ENCODE results near the gene RND2. TPM values are rescaled to one million over a fixed set of nuclear protein-coding genes. Genes with fewer than 3 reads are reported as not detected.
"Not testable (repeated sequence)": the region's sequence is repeated elsewhere in the genome, so short reads cannot be mapped to it uniquely, and the experiment has no call there.

Gene RND2
- polyA plus RNA-seq, 3 donors: 0.22 to 1.8 (median 0.28) TPM

- WGBS, 3 donors: 94 to 96% (median 95%) methylated on average over 13 of the region's 13 CpGs
- H3K27ac ChIP-seq (ENCODE audit: low read depth, low read length): not testable (repeated sequence)
These were observed 24.1 kb upstream of the RND2 start for GRCh38 chr17:43000894-43001293.

DNA sequence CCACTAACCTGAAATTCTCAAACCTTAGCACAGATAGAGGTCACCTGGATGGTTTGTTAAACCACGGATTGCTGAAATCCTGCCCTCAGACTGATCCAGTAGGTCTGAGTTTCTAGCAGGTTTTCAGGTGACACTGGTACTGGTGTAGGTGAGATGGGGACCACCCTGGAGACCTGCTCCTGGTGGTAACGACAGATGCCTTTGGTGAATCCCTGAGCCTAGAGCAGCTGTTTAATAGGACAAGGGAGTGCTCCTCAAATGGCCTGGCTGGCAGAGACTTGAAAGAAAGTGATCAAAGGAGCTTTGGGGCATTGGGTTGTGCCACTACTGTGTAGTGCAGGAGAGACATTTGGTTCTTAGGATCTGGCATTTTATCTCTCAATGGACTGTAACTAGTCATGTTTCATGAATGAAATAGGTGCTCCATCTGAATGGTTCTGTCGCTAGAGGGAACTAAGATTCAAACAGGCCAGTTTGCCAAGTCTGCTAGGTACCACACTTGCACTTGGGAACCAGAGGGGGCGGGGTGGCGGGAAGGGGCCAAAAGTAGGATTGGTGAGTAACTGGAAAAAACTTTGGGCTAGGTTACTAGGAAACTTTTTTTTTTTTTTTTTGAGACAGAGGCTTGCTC, 21.4 kb upstream of the RND2 start:
- no peak overlapping the region for H3K27ac ChIP-seq (ENCODE audit: low read depth, low read length)
- WGBS, 3 donors: 78 to 84% (median 81%) methylated on average over 5 of the region's 5 CpGs

DNA sequence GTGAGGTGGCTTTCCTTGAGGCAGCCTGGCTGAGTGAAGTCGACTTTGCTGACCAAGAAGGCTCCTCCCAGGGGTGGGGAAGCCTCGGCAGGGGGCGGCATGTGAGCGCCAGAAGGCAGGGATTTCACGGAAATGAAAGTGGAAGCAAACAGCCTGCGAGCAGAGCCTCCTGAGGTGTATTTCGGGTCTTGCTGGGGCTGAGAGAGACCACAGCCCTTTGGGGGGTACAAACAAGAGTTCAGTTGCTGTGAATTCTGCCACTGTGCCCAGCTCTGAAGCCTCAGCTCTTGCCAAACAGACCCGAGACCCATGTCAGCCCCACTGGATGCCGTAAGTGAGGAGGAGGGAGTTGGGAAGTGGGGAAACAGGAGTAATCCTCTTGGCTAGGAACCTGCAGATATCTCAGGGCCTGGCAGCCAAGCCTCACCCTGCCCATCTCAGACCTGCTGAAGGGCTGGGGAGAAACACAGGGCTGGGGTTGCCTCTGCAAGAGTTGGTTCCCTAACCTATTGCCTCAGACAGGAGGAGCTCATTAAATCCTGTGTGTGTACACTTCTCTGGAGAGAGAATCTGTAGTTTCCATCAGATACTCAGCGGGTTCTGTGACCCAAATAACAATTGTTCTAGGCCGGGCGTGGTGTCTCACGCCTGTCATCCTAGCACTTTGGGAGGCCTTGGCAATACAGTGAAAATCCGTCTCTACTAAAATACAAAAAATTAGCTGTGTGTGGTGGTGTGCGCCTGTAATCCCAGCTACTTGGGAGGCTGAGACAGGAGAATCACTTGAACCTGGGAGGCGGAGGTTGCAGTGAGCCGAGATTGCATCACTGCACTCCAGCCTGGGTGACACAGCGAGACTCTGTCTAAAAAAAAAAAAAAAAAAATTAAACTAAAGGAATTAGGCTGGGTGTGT, 18.1 kb upstream of the RND2 start, which contains the start of gene IFI35:
Gene IFI35, plus strand, starts transcription at position 146 of the 913 bp plus-strand sequence. Its CDS starts 164 bp downstream, at position 310.
- peak within 1 kb of the TSS; percentile 68 for H3K27ac ChIP-seq (ENCODE audit: low read depth, low read length)
- WGBS, 3 donors: 20 to 25% (median 22%) methylated on average over 18 of the region's 18 CpGs

GRCh38 chr17:43010667-43011308, 14.2 kb upstream of the RND2 start:
- no peak overlapping the region for H3K27ac ChIP-seq (ENCODE audit: low read depth, low read length)
- 78 to 84% (median 83%) methylated on average over 5 of the region's 5 CpGs for WGBS, 3 donors

DNA sequence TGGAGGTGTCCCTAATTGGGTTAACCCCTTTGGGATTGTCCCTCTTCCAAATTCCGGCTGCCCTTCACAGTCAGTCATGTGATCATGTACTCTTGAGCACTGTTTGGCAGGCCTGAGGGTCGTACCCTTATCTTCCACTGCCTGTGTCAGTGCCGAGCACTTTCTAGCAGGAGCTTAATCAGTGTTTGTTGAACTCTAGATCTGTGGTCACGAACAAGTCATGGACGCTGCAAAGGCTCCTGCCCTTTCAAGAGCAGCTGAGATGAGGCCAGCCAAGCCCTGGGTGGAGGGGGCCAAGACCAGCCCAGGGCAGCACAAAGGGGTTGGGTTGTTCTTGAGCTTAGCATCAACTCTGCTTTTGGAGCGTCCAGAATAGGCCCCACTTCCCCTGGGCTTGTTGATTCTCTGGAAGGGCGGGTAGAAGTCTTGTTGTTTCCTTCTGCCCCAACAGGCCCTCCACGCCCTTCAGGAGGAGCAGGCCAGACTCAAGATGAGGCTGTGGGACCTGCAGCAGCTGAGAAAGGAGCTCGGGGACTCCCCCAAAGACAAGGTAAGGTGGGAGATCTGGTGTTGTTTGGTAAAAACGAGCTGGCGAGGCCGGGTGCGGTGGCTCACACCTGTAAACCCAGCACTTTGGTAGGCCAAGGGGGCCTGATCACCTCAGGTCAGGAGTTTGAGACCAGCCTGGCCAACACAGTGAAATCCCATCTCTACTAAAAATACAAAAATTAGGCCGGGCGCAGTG, 13.1 kb upstream of the RND2 start:
- H3K27ac ChIP-seq (ENCODE audit: low read depth, low read length): no peak overlapping the region
- WGBS, 3 donors: 75 to 79% (median 78%) methylated on average over 15 of the region's 15 CpGs

DNA sequence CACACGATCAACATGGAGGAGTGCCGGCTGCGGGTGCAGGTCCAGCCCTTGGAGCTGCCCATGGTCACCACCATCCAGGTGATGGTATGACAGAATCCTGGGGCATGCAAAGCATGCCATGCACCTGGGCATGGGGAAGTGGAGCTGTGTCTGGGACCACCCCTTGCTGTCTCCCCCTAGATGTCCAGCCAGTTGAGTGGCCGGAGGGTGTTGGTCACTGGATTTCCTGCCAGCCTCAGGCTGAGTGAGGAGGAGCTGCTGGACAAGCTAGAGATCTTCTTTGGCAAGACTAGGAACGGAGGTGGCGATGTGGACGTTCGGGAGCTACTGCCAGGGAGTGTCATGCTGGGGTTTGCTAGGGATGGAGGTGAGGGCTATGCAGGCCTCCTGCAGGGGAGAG, 11.7 kb upstream of the RND2 start:
- H3K27ac ChIP-seq (ENCODE audit: low read depth, low read length): no peak overlapping the region
- WGBS, 3 donors: 81 to 86% (median 81%) methylated on average over 8 of the region's 8 CpGs

GRCh38 chr17:43014020-43014648, 10.9 kb upstream of the RND2 start:
- no peak overlapping the region for H3K27ac ChIP-seq (ENCODE audit: low read depth, low read length)
- 66 to 78% (median 70%) methylated on average over 12 of the region's 12 CpGs for WGBS, 3 donors

DNA sequence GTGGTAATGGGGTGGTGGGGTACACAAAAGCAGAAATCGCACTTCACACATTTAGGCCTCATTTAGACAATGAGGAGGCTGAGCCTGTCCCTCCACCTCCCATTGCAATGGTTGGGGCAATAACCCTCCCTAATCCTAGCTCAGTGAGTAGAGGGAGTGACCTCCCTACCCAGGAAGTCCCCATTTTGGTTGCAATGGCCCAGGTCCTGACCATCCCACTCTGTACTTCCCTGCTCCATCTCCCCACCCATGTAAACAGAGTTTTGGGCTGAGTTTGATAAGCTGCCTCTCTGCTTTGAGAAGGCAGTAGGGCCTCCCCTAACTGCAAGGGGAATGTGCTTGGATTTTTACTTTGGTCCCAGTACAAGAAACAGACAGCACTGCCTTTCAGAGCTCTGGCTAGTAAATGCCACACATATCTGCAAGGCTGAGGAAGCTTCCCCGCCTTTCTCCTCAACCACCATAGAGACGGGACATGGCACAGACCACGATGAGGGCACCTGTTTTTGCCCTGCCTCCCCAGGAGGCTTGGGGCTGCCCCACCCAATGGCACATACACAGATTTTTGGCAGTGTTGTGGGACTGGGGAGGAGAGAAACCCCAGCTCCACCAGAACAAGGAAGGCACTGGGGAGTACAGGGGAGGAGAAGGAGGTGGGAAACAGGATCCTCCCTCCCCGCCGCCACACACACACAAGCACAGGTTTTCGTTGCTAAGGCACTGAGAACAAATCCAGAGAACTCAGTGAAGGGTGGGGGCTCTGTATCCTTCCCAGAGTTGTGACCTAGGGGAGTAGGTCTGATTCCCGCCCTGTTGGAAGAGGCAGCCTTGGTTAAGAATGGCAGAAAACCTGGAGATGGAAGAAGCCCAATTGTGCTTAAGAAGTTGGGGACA, 10.1 kb upstream of the RND2 start:
- 40 to 88% (median 45%) methylated on average over 8 of the region's 8 CpGs for WGBS, 3 donors
- no peak overlapping the region for H3K27ac ChIP-seq (ENCODE audit: low read depth, low read length)

DNA sequence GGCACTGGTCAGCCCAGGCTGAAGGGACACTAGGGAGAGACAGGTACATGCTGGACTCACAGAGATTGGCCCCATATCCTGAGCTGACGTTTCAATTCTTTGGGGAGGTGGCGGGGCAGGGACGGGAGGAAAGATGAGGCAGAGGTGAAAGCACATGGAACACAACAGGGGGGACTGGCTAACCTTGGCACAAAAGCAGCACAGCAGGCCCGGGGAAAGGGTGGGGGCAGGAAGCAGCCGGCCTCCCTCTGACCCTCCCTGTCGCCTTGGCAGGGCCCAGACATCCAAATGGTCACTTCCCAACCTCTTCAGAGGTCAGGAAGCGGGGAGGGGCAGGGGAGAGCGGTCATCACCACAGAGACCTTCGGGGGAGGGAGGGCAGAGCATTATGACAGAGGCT, 9.5 kb upstream of the RND2 start:
- 19 to 72% (median 28%) methylated on average over 8 to 9 of the region's 9 CpGs for WGBS, 3 donors
- no peak overlapping the region for H3K27ac ChIP-seq (ENCODE audit: low read depth, low read length)

DNA sequence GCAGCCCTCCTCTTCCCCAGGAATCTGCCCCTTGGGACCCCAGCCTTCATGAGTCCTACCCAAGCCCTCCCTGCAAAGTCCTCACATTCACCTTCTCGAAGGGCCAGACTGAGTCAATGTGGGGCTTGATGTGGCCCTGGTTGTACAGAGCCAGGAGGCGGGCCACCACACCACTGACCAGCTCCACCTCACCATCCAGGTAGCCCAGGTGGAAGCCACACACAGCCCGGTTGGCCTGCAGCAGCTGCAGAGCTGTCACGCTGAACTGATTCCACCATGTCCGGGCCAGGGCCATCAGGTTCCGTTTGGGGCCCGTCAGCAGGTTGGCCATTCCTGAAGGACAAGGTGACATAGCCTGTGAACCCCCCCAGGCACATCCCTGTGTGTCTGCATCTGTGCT, 8.8 kb upstream of the RND2 start:
- no peak overlapping the region for H3K27ac ChIP-seq (ENCODE audit: low read depth, low read length)
- WGBS, 3 donors: 80 to 90% (median 83%) methylated on average over 7 of the region's 7 CpGs

DNA sequence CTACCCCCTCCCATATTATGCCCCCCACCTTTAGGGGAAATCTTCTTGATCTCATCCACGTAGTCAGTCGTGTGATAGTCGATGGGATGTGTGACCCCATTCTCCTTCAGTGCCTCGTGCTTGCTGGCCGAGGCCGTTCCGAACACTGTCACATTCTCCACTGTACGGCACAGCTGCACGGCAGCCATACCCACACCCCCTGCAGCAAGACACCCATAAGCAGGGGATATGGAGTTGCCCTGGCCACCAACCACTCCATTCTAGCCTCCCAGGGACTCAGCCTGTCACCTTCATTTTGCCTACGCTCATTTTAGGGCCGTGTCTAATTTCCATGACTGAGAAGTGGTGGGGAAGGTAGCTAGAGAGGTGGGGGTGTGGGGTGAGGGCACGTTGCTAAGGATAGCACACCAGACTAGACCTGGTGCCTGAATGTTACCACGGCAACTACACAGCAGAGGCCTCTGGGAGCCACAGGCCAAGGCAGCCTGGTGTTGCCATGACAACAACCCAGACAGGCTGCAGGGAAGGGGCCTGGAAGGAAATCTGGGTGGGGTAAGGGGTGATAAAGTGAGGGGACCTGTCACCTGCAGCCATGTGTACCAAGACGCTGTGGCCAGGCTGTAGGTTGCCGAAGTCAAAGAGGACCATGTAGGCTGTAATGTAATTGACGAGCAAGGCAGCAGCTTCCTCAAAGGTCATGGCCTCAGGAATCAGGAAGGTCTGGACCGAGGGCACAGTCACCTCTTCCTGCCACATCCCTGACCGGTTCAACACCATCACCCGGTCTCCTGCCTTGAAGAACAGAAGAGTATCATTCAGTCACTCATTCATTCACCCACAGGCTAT, 6.8 kb upstream of the RND2 start:
- no peak overlapping the region for H3K27ac ChIP-seq (ENCODE audit: low read depth, low read length)
- 63 to 71% (median 64%) methylated on average over 19 of the region's 19 CpGs for WGBS, 3 donors

DNA sequence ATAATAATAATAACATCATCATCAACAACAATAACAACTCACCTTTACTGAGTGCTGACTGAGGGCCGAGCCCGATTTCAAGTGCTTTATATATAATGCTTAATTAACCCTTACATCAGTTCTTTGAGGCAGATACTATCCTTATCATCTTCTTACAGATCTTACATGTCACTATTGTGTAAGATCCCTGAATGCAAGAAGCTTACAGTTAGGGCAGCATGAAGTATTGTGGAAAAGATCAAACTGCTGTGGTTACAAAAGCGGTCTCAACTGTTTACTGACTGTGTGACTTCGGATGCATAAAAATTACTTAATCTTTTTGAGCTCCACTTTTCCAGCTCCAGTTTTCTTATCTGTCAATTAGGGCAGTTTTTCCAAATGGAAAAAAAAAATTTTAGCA, 6.1 kb upstream of the RND2 start:
- no peak overlapping the region for H3K27ac ChIP-seq (ENCODE audit: low read depth, low read length)
- 23 to 53% (median 24%) methylated on average over 4 of the region's 4 CpGs for WGBS, 3 donors

DNA sequence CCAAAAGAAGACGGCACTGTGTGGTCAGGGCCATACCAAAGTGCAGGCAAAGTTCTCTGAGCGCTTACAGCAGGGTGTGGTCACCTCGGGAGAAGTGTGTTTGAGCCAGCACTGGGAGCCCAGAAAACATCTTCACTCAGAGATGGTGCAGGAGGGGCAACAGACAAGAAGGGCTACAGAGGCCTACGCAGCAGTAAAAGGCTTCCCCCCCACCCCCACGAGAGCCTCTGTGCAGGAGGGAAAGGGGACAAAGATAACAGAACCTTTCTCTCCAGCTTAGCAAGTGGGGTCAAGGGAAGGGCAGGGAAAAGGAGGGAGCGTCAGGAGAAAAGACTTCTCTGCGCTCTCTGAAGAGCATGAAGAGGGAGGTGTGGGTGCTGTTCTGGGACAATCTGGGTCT, 5.6 kb upstream of the RND2 start:
- peak overlapping the region; percentile 2 for H3K27ac ChIP-seq (ENCODE audit: low read depth, low read length)
- WGBS, 3 donors: 16 to 58% (median 22%) methylated on average over 7 of the region's 7 CpGs

- H3K27ac ChIP-seq (ENCODE audit: low read depth, low read length): peak overlapping the region; percentile 2
- 27 to 76% (median 35%) methylated on average over 6 of the region's 6 CpGs for WGBS, 3 donors
These were observed 4.9 kb upstream of the RND2 start for GRCh38 chr17:43020030-43020621.

DNA sequence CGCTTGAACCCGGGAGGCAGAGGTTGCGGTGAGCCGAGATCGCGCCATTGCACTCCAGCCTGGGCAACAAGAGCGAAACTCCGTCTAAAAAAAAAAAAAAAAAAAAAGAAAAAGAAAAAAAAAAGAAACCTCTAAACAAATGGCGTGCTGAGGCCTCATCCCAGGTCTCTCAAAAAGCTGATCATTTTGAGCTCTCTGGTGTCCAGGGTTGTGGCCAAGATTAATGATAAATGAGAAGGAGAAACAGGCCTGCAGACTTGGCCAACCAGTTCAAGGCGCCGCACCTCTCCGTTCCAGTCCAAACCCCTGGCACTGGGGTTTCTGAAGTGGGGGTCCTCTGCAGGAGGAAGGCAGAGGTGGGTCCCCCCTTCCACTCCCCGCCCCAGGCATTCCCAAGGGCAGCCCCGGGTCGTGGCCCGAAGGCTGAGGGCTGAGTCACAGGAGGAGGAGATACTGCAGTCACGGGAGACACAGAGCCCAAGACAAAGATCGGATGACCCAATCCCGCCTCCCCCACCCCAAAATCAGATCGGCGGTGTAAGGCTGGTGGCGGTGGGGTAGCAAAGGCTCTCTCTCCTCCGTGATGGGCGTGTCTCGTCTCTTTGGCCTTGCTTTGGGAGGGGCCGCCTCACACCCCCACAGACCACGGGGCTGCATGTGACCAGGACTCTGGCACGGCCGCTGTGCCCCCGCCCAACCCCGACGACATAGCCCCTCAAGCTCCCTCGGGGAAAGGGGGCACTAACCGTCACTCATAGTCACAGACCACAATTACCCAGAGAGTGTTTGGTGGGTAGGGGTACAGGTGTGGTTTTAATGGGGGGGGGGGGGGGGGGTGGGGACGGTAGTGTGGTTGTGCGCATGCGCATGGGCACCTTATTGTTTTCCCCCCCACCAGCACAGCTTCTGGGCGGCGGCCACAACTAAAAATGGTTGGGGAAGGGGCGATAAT, 4.0 kb upstream of the RND2 start:
- 8 to 14% (median 13%) methylated on average over 31 to 37 of the region's 40 CpGs for WGBS, 3 donors

More for the DNA sequence above, 4.0 kb upstream of the RND2 start:
- peak overlapping the region; percentile 40 for H3K27ac ChIP-seq (ENCODE audit: low read depth, low read length)
